ENCODE results near the gene CERS2. TPM values are rescaled to one million over a fixed set of nuclear protein-coding genes. Genes with fewer than 3 reads are reported as not detected.

Gene CERS2
- total RNA-seq, 4 donors from 2014 or later: 35.2 to 142 (median 101) TPM

DNA sequence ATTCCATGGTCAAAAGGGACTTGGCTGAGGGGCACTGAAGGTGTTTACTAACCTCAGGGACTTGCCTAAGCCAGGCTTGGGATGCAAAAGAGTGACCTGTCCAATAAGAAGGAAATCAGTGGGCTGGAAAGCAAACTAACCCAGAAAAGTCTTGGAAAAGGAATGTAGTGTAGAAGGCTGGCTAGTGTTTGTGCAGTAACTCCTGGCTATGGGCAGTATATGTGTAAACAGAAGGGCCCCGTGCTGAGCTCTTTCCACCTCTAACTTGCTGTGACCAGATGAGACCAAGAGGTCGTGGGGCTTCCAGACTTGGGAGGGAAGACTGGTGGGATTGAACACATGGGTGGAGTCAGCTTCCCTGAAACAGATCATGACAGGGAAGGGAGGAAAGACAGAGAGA, 28.0 kb upstream of the CERS2 start:
- Histone ChIP-seq H3K4me1 (peaks cover 25 to 44% (median 33%) of the 10 kb centered on the region in 4 donors), H3K27ac (no peak overlapping the region), H3K9me3 (no peaks in the 10 kb centered on the region), H3K27me3 (no peaks in the 10 kb centered on the region), H3K4me3 (no peak overlapping the region), H3K36me3 (peaks cover 0 to 23% (median 4%) of the 10 kb centered on the region in 4 donors)
- 42% methylated on average over 2 of the region's 2 CpGs; no CpG with 5 or more reads in 1 of the 2 donors for WGBS, 2 donors (ENCODE audit: low coverage in 1 of 2)
- TF ChIP-seq POLR2A (IDR thresholded peaks at IDR 0.05): no peak
- TF ChIP-seq EP300 (IDR thresholded peaks at IDR 0.05; ENCODE audit: low read depth): no peak
- no peak for TF ChIP-seq POLR2AphosphoS5 (IDR thresholded peaks at IDR 0.05)
- TF ChIP-seq, protein P1, sequence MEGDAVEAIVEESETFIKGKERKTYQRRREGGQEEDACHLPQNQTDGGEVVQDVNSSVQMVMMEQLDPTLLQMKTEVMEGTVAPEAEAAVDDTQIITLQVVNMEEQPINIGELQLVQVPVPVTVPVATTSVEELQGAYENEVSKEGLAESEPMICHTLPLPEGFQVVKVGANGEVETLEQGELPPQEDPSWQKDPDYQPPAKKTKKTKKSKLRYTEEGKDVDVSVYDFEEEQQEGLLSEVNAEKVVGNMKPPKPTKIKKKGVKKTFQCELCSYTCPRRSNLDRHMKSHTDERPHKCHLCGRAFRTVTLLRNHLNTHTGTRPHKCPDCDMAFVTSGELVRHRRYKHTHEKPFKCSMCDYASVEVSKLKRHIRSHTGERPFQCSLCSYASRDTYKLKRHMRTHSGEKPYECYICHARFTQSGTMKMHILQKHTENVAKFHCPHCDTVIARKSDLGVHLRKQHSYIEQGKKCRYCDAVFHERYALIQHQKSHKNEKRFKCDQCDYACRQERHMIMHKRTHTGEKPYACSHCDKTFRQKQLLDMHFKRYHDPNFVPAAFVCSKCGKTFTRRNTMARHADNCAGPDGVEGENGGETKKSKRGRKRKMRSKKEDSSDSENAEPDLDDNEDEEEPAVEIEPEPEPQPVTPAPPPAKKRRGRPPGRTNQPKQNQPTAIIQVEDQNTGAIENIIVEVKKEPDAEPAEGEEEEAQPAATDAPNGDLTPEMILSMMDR (IDR thresholded peaks at IDR 0.05): no peak
- intact Hi-C loops (cut with DNase I; ENCODE audit: low total_unique reads) (no loop called here), in situ Hi-C loops (cut with MboI; ENCODE audit: low pct_ligation_motif_present in 1 of 4, low pct_unique_long_range_greater_than_20kb in 1 of 4, low sequenced_read_pairs in 3 of 4) (no loop called here)
- DNase-seq: no peak

GRCh38 chr1:151002051-151002450, 27.4 kb upstream of the CERS2 start:
- intact Hi-C loops (cut with DNase I; ENCODE audit: low total_unique reads) (no loop called here), in situ Hi-C loops (cut with MboI; ENCODE audit: low pct_ligation_motif_present in 1 of 4, low pct_unique_long_range_greater_than_20kb in 1 of 4, low sequenced_read_pairs in 3 of 4) (no loop called here)
- H3K27me3 ChIP-seq: no peaks in the 10 kb centered on the region
- H3K4me3 ChIP-seq: no peak overlapping the region
- DNase-seq: no peak
- H3K27ac ChIP-seq: no peak overlapping the region
- peaks cover 0 to 23% (median 7%) of the 10 kb centered on the region in 4 donors for H3K36me3 ChIP-seq
- WGBS, 2 donors (ENCODE audit: low coverage in 1 of 2): 80% methylated on average over 3 of the region's 3 CpGs; no CpG with 5 or more reads in 1 of the 2 donors
- TF ChIP-seq, protein P1 (IDR thresholded peaks at IDR 0.05): no peak
- TF ChIP-seq EP300 (IDR thresholded peaks at IDR 0.05; ENCODE audit: low read depth): no peak
- TF ChIP-seq POLR2AphosphoS5 (IDR thresholded peaks at IDR 0.05): no peak
- H3K4me1 ChIP-seq: peaks cover 19 to 38% (median 28%) of the 10 kb centered on the region in 4 donors
- H3K9me3 ChIP-seq: no peaks in the 10 kb centered on the region

DNA sequence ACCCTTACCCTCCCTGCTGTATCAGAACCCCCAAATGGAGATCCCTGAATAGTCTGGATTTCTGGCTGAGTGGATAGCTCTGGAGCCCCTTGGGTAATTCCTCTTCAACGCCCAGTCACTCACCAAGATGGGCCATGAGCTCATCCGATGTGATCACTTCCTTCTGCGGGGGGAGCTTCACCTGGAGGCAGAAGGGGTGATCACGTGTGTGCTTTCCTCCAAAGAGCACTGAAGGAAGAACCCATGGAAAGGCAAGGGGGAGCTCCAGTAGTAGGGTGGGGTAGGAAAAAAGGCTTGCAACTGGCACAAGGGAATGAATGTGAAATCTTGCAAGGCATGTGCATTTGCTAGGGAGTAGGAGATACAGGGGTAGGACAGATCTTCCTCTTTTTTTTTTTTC, 27.0 kb upstream of the CERS2 start:
- DNase-seq: no peak
- Histone ChIP-seq H3K4me1 (peaks cover 18 to 35% (median 24%) of the 10 kb centered on the region in 4 donors), H3K4me3 (no peak overlapping the region), H3K27me3 (no peaks in the 10 kb centered on the region), H3K9me3 (no peaks in the 10 kb centered on the region), H3K36me3 (peaks cover 0 to 23% (median 7%) of the 10 kb centered on the region in 4 donors), H3K27ac (no peak overlapping the region)
- 69 to 80% methylated on average over 2 to 4 of the region's 4 CpGs for WGBS, 2 donors (ENCODE audit: low coverage in 1 of 2)
- intact Hi-C loops (cut with DNase I; ENCODE audit: low total_unique reads) (no loop called here), in situ Hi-C loops (cut with MboI; ENCODE audit: low pct_ligation_motif_present in 1 of 4, low pct_unique_long_range_greater_than_20kb in 1 of 4, low sequenced_read_pairs in 3 of 4) (no loop called here)
- no peak for TF ChIP-seq POLR2A (IDR thresholded peaks at IDR 0.05)
- no peak for TF ChIP-seq EP300 (IDR thresholded peaks at IDR 0.05; ENCODE audit: low read depth)
- no peak for TF ChIP-seq POLR2AphosphoS5 (IDR thresholded peaks at IDR 0.05)
- TF ChIP-seq, protein P1 (IDR thresholded peaks at IDR 0.05): no peak

- intact Hi-C loops (cut with DNase I; ENCODE audit: low total_unique reads): no loop called here
Measured at GRCh38 chr1:151000408-151000807, 25.8 kb upstream of the CERS2 start.

More at GRCh38 chr1:151000408-151000807, 25.8 kb upstream of the CERS2 start:
- TF ChIP-seq POLR2AphosphoS5 (IDR thresholded peaks at IDR 0.05): no peak
- no peak for TF ChIP-seq POLR2A (IDR thresholded peaks at IDR 0.05)
- no peak for TF ChIP-seq EP300 (IDR thresholded peaks at IDR 0.05; ENCODE audit: low read depth)
- Histone ChIP-seq H3K9me3 (no peaks in the 10 kb centered on the region), H3K36me3 (peaks cover 0 to 23% (median 7%) of the 10 kb centered on the region in 4 donors), H3K27me3 (no peaks in the 10 kb centered on the region), H3K4me3 (no peak overlapping the region), H3K27ac (no peak overlapping the region), H3K4me1 (peaks cover 18 to 41% (median 22%) of the 10 kb centered on the region in 4 donors)
- 91% methylated on average over 3 of the region's 3 CpGs; no CpG with 5 or more reads in 1 of the 2 donors for WGBS, 2 donors (ENCODE audit: low coverage in 1 of 2)
- in situ Hi-C loops (cut with MboI; ENCODE audit: low pct_ligation_motif_present in 1 of 4, low pct_unique_long_range_greater_than_20kb in 1 of 4, low sequenced_read_pairs in 3 of 4): no loop called here
- DNase-seq: no peak

Measured in transverse colon (tissue), 4 donors.